PC-3 (cell line): ENCODE data around the gene FAM53B.

Experiments used
- EZH2 ChIP-seq: fragments of 300-600 bp; sonication (generic); IDR thresholded peaks from one replicate; pipeline ENCODE4 v1.6.1; 2017; ENCODE audit warnings: antibody characterized with exemption, mild to moderate bottlenecking, low read length; ENCODE audit not compliant: unreplicated experiment
- EZH2phosphoT487 ChIP-seq: fragments of 300-600 bp; sonication (generic); IDR thresholded peaks from 2 replicates; pipeline ENCODE4 v1.6.1; 2018; ENCODE audit warnings: mild to moderate bottlenecking, antibody characterized with exemption, low read length, borderline replicate concordance

- no peak for TF ChIP-seq EZH2
- TF ChIP-seq EZH2phosphoT487, result no peak
These were observed 31.3 kb downstream of the FAM53B start for GRCh38 chr10:124712704-124713407.
